ENCODE data around the gene SOX6.

SOX6 gene

GRCh38 chr11:16364254-16364653 lies 7.9 kb upstream of the SOX6 start:
- H3K4me1 ChIP-seq (ENCODE audit: low read depth, poor library complexity, severe bottlenecking), result no peaks in the 10 kb centered on the region
- H3K4me2 ChIP-seq, result no peak overlapping the region
- no peaks in the 10 kb centered on the region for H4K20me1 ChIP-seq (ENCODE audit: insufficient read depth)
- no peak for TF ChIP-seq CTCF (conservative IDR thresholded peaks at IDR 0.05; ENCODE audit: low read depth, low read length)
- no peak overlapping the region for H3K4me3 ChIP-seq (IDR thresholded peaks at IDR 0.05; ENCODE audit: insufficient read depth, low read depth, low read length)
- no peak overlapping the region for H3K9ac ChIP-seq
- H3K79me2 ChIP-seq (ENCODE audit: insufficient read depth, low read depth), result no peaks in the 10 kb centered on the region
- no peak overlapping the region for H3K27ac ChIP-seq
- no peak overlapping the region for H2AFZ ChIP-seq (ENCODE audit: low read depth)
- no peaks in the 10 kb centered on the region for H3K36me3 ChIP-seq (ENCODE audit: insufficient read depth)
- H3K27me3 ChIP-seq (ENCODE audit: insufficient read depth, low read depth), result no peaks in the 10 kb centered on the region

GRCh38 chr11:16363706-16364105 lies 7.4 kb upstream of the SOX6 start:
- H4K20me1 ChIP-seq (ENCODE audit: insufficient read depth), result no peaks in the 10 kb centered on the region
- H3K4me2 ChIP-seq, result no peak overlapping the region

GRCh38 chr11:16361108-16361865 lies 4.9 kb upstream of the SOX6 start:
- no peaks in the 10 kb centered on the region for H3K79me2 ChIP-seq (ENCODE audit: insufficient read depth, low read depth)
- no peak overlapping the region for H3K27ac ChIP-seq
- TF ChIP-seq CTCF (conservative IDR thresholded peaks at IDR 0.05; ENCODE audit: low read depth, low read length), result no peak
- no peaks in the 10 kb centered on the region for H3K4me1 ChIP-seq (ENCODE audit: low read depth, poor library complexity, severe bottlenecking)
- H4K20me1 ChIP-seq (ENCODE audit: insufficient read depth), result no peaks in the 10 kb centered on the region
- no peak overlapping the region for H2AFZ ChIP-seq (ENCODE audit: low read depth)
- no peak overlapping the region for H3K4me3 ChIP-seq (IDR thresholded peaks at IDR 0.05; ENCODE audit: insufficient read depth, low read depth, low read length)
- no peaks in the 10 kb centered on the region for H3K36me3 ChIP-seq (ENCODE audit: insufficient read depth)
- no peak overlapping the region for H3K4me2 ChIP-seq
- no peaks in the 10 kb centered on the region for H3K27me3 ChIP-seq (ENCODE audit: insufficient read depth, low read depth)
- H3K9ac ChIP-seq, result no peak overlapping the region

More at GRCh38 chr11:16363706-16364105, 7.4 kb upstream of the SOX6 start:
- Histone ChIP-seq H3K4me3 (IDR thresholded peaks at IDR 0.05; ENCODE audit: insufficient read depth, low read depth, low read length) (no peak overlapping the region), H2AFZ (ENCODE audit: low read depth) (no peak overlapping the region), H3K27ac (no peak overlapping the region), H3K27me3 (ENCODE audit: insufficient read depth, low read depth) (no peaks in the 10 kb centered on the region), H3K9ac (no peak overlapping the region), H3K4me1 (ENCODE audit: low read depth, poor library complexity, severe bottlenecking) (no peaks in the 10 kb centered on the region), H3K36me3 (ENCODE audit: insufficient read depth) (no peaks in the 10 kb centered on the region), H3K79me2 (ENCODE audit: insufficient read depth, low read depth) (no peaks in the 10 kb centered on the region)
- no peak for TF ChIP-seq CTCF (conservative IDR thresholded peaks at IDR 0.05; ENCODE audit: low read depth, low read length)

- Histone ChIP-seq H3K27ac (no peak overlapping the region), H3K27me3 (ENCODE audit: insufficient read depth, low read depth) (no peaks in the 10 kb centered on the region), H2AFZ (ENCODE audit: low read depth) (no peak overlapping the region), H3K4me2 (no peak overlapping the region), H3K79me2 (ENCODE audit: insufficient read depth, low read depth) (no peaks in the 10 kb centered on the region), H3K36me3 (ENCODE audit: insufficient read depth) (no peaks in the 10 kb centered on the region), H3K9ac (no peak overlapping the region), H3K4me3 (IDR thresholded peaks at IDR 0.05; ENCODE audit: insufficient read depth, low read depth, low read length) (no peak overlapping the region), H4K20me1 (ENCODE audit: insufficient read depth) (no peaks in the 10 kb centered on the region), H3K4me1 (ENCODE audit: low read depth, poor library complexity, severe bottlenecking) (no peaks in the 10 kb centered on the region)
- TF ChIP-seq CTCF (conservative IDR thresholded peaks at IDR 0.05; ENCODE audit: low read depth, low read length), result no peak
Observed at GRCh38 chr11:16359369-16359768, 3.0 kb upstream of the SOX6 start.
